GM21390 (cell line): ENCODE data around the gene DAPK2.
"Not testable (repeated sequence)": the region's sequence is repeated elsewhere in the genome, so short reads cannot be mapped to it uniquely, and the experiment has no call there.

Source experiments
- ATAC-seq: cut with Tn5 transposase; IDR thresholded peaks from one replicate; pipeline ENCODE4 v1.9.1; 2021; ENCODE audit not compliant: unreplicated experiment

Gene DAPK2

GRCh38 chr15:63978511-63979261 lies 67.6 kb downstream of the DAPK2 start:
- no peak for ATAC-seq

- no peak for ATAC-seq
Measured at GRCh38 chr15:63977119-63977518, 69.2 kb downstream of the DAPK2 start.

GRCh38 chr15:63974021-63974420 lies 72.3 kb downstream of the DAPK2 start:
- ATAC-seq: no peak

GRCh38 chr15:63973212-63974009 lies 72.9 kb downstream of the DAPK2 start:
- no peak for ATAC-seq

- no peak for ATAC-seq
Measured at GRCh38 chr15:63972801-63973200, 73.5 kb downstream of the DAPK2 start.

- no peak for ATAC-seq
Measured at GRCh38 chr15:63971904-63972303, 74.4 kb downstream of the DAPK2 start.

- ATAC-seq: peak; percentile 18
Measured at GRCh38 chr15:63971427-63971805, 74.9 kb downstream of the DAPK2 start.

- peak; percentile 96 for ATAC-seq
Measured at GRCh38 chr15:63970621-63971426, 75.5 kb downstream of the DAPK2 start.

- ATAC-seq: no peak
Measured at GRCh38 chr15:63969652-63970421, 76.4 kb downstream of the DAPK2 start.

GRCh38 chr15:63968700-63969099 lies 77.6 kb downstream of the DAPK2 start:
- no peak for ATAC-seq

- ATAC-seq: no peak
Measured at GRCh38 chr15:63968122-63968524, 78.2 kb downstream of the DAPK2 start.

- ATAC-seq: no peak
Measured at GRCh38 chr15:63967616-63968015, 78.7 kb downstream of the DAPK2 start.

GRCh38 chr15:63962947-63963721 lies 83.2 kb downstream of the DAPK2 start:
- not testable (repeated sequence) for ATAC-seq

GRCh38 chr15:63953524-63953923 lies 92.8 kb downstream of the DAPK2 start:
- no peak for ATAC-seq

- no peak for ATAC-seq
Measured at GRCh38 chr15:63950911-63951481, 95.3 kb downstream of the DAPK2 start.

- no peak for ATAC-seq
Measured at GRCh38 chr15:63948971-63949370, 97.3 kb downstream of the DAPK2 start.

GRCh38 chr15:63948436-63948835 lies 97.8 kb downstream of the DAPK2 start:
- ATAC-seq: no peak

GRCh38 chr15:63947228-63947627 lies 99.1 kb downstream of the DAPK2 start:
- no peak for ATAC-seq

GRCh38 chr15:63946524-63947065 lies 99.7 kb downstream of the DAPK2 start:
- no peak for ATAC-seq
